CD4-positive, alpha-beta T cell treated with Interleukin-15 for 4 hours (primary cell): ENCODE results near the gene DHRS2.
"Not testable (repeated sequence)": the region's sequence is repeated elsewhere in the genome, so short reads cannot be mapped to it uniquely, and the experiment has no call there.

ENCODE experiments used
- DNase-seq: peaks from one replicate; pipeline ENCODE4 v3.0.0-alpha.2; 2020; ENCODE audit warnings: low spot score

DHRS2 gene

GRCh38 chr14:23636317-23637211 lies at the start of gene DHRS2:
Gene DHRS2 (plus strand): TSS chr14:23636364. CDS start chr14:23638865, 2,501 bp downstream.
- DNase-seq, result no peak

- peak; percentile 78 for DNase-seq
Measured at GRCh38 chr14:23588884-23589598, 47.1 kb upstream of the DHRS2 start.

GRCh38 chr14:23589606-23590005 lies 46.6 kb upstream of the DHRS2 start:
- DNase-seq, result no peak

- DNase-seq, result no peak
Measured at GRCh38 chr14:23590198-23590597, 46.0 kb upstream of the DHRS2 start.

- DNase-seq, result not testable (repeated sequence)
Measured at GRCh38 chr14:23594191-23594590, 42.0 kb upstream of the DHRS2 start.

- no peak for DNase-seq
Measured at GRCh38 chr14:23600322-23600707, 35.8 kb upstream of the DHRS2 start.

- no peak for DNase-seq
Measured at GRCh38 chr14:23600806-23601205, 35.4 kb upstream of the DHRS2 start.

- no peak for DNase-seq
Measured at GRCh38 chr14:23601424-23601823, 34.7 kb upstream of the DHRS2 start.

- DNase-seq, result no peak
Measured at GRCh38 chr14:23601845-23602180, 34.4 kb upstream of the DHRS2 start.

GRCh38 chr14:23602181-23603095 lies 33.7 kb upstream of the DHRS2 start:
- no peak for DNase-seq

GRCh38 chr14:23603103-23603502 lies 33.1 kb upstream of the DHRS2 start:
- DNase-seq, result no peak

- DNase-seq, result no peak
Measured at GRCh38 chr14:23604148-23604547, 32.0 kb upstream of the DHRS2 start.

- no peak for DNase-seq
Measured at GRCh38 chr14:23604675-23605170, 31.4 kb upstream of the DHRS2 start.

GRCh38 chr14:23605931-23606585 lies 30.1 kb upstream of the DHRS2 start:
- no peak for DNase-seq

- DNase-seq, result no peak
Measured at GRCh38 chr14:23608454-23608853, 27.7 kb upstream of the DHRS2 start.

- DNase-seq, result no peak
Measured at GRCh38 chr14:23609001-23609400, 27.2 kb upstream of the DHRS2 start.

- not testable (repeated sequence) for DNase-seq
Measured at GRCh38 chr14:23609411-23610089, 26.6 kb upstream of the DHRS2 start.

GRCh38 chr14:23610090-23610814 lies 25.9 kb upstream of the DHRS2 start:
- peak; percentile 21 for DNase-seq

- no peak for DNase-seq
Measured at GRCh38 chr14:23610815-23611289, 25.3 kb upstream of the DHRS2 start.

GRCh38 chr14:23612354-23612732 lies 23.8 kb upstream of the DHRS2 start:
- no peak for DNase-seq
